ENCODE measurements around the gene CD160.

The CD160 gene

DNA sequence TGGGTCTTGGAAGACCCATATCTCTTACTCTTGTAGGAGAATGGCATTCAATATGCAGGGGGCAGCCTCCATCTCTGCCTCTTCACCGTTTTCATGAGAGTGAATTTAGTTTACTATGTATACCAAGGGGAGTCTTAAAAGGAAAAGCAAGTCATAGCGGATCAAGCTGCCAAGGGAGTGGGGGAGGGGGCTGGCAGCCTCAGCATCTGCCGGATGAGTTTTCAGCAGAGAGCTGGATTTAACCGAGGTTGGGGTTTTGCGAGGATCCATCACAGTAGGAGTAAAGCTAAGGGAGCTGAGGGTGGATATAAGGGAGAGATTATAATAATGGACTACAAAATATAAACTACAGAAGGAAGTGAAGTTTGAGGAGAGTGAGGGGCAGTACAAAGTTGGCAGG is 9.9 kb downstream of the CD160 start:
- TF ChIP-seq, protein P1, sequence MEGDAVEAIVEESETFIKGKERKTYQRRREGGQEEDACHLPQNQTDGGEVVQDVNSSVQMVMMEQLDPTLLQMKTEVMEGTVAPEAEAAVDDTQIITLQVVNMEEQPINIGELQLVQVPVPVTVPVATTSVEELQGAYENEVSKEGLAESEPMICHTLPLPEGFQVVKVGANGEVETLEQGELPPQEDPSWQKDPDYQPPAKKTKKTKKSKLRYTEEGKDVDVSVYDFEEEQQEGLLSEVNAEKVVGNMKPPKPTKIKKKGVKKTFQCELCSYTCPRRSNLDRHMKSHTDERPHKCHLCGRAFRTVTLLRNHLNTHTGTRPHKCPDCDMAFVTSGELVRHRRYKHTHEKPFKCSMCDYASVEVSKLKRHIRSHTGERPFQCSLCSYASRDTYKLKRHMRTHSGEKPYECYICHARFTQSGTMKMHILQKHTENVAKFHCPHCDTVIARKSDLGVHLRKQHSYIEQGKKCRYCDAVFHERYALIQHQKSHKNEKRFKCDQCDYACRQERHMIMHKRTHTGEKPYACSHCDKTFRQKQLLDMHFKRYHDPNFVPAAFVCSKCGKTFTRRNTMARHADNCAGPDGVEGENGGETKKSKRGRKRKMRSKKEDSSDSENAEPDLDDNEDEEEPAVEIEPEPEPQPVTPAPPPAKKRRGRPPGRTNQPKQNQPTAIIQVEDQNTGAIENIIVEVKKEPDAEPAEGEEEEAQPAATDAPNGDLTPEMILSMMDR (conservative IDR thresholded peaks at IDR 0.05; ENCODE audit: low read length), result no peak
- peak; percentile 26 for DNase-seq (ENCODE audit: low read depth)
- H3K4me3 ChIP-seq (ENCODE audit: low read length), result no peak overlapping the region

GRCh38 chr1:145729666-145730436 is 10.6 kb downstream of the CD160 start:
- peak; percentile 64 for DNase-seq (ENCODE audit: low read depth)
- TF ChIP-seq, protein P1 (conservative IDR thresholded peaks at IDR 0.05; ENCODE audit: low read length), result no peak

DNA sequence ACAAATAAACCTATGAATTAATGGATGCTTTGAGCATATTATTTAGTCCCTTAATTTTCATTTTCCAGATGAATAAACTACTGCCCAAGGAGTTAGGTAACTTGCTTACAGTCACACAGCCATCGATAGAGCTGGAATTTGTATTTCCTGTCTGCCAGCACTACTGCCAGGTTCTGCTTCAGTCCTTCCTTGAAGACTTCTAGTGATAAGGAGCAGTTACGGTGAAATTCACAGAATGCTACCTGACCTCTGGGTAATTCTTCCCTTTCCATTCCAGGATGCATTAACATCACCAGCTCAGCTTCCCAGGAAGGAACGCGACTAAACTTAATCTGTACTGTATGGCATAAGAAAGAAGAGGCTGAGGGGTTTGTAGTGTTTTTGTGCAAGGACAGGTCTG is 11.2 kb downstream of the CD160 start:
- no peak overlapping the region for H3K4me3 ChIP-seq (ENCODE audit: low read length)
- DNase-seq (ENCODE audit: low read depth), result no peak
- TF ChIP-seq, protein P1 (conservative IDR thresholded peaks at IDR 0.05; ENCODE audit: low read length), result no peak

More at GRCh38 chr1:145729666-145730436, 10.6 kb downstream of the CD160 start:
- no peak overlapping the region for H3K4me3 ChIP-seq (ENCODE audit: low read length)

DNA sequence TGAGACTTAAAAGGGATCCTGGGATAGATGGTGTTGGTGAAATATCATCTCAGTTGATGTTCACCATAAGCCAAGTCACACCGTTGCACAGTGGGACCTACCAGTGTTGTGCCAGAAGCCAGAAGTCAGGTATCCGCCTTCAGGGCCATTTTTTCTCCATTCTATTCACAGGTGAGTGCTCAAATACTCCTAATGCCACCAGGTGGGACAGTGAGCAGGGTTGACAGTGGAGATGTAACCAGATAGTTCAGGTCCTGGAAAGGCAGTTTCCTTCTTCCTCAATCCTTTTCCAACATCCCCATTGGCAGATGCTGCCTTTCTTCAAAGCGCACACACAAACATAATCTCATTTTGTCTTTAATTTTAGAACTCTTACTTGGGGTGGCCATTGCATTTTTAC is 11.6 kb downstream of the CD160 start:
- DNase-seq (ENCODE audit: low read depth), result no peak
- TF ChIP-seq, protein P1 (conservative IDR thresholded peaks at IDR 0.05; ENCODE audit: low read length), result no peak
- H3K4me3 ChIP-seq (ENCODE audit: low read length), result no peak overlapping the region

DNA sequence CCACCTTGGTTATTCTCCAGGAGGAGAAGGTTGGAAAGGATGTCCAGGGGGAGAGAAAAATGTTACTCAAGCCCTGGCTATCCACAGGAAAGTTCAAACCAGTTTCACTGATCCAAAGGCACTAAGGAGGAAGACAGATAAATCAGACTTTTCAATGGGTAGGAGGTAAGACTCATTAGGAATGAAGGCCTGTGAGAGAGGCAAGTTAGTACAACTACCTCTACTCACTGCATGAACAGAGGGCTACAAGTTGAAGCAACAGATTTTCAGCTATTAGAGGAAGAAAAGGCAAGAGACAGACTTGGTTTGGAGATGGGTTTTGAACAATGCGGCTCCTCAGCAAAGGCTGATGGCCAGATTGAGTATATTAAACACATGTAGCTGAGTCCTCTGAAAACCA is 16.9 kb downstream of the CD160 start:
- no peak overlapping the region for H3K4me3 ChIP-seq (ENCODE audit: low read length)
- TF ChIP-seq, protein P1 (conservative IDR thresholded peaks at IDR 0.05; ENCODE audit: low read length), result no peak
- no peak for DNase-seq (ENCODE audit: low read depth)

DNA sequence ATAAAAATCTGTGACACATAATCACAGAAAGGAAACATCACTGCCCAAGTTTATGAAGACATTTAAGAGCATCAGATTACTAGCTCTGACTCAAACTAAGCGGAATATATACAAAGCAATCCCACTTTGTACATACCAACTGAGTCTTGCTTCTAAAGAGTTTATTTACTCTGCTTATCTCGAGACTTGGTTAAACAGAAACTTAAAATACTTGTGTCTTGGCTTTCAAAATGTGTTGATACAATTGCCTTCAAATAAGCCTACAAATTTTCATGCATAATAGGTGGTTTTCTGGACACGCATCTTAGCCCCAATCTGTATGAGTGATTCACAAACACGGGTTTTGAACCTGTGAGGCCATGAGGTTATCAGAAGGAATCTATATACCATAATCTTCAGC is 21.0 kb downstream of the CD160 start:
- TF ChIP-seq, protein P1 (conservative IDR thresholded peaks at IDR 0.05; ENCODE audit: low read length), result no peak
- no peak for DNase-seq (ENCODE audit: low read depth)

More for the DNA sequence above, 21.0 kb downstream of the CD160 start:
- no peak overlapping the region for H3K4me3 ChIP-seq (ENCODE audit: low read length)

All from AG10803 (cell line).